Esophagus muscularis mucosa (tissue), 4 donors: ENCODE measurements around the gene KCNH1. TPM values are rescaled to one million over a fixed set of nuclear protein-coding genes. Genes with fewer than 3 reads are reported as not detected.

ENCODE experiments used
- DNase-seq: peaks from one replicate; pipeline ENCODE4 v3.0.0-alpha.2; 2017; ENCODE audit errors: extremely low spot score
- H3K27ac ChIP-seq, 4 donors: fragments of 200-600 bp; sonication (generic); replicated peaks in 1 of 4; 1 replicate in 3 of 4; 2 replicates in 1 of 4; pipeline ENCODE4 v1.5.1; 2016 to 2019; ENCODE audit warnings: mild to moderate bottlenecking in 1 of 4
- H3K27me3 ChIP-seq, 4 donors: fragments of 200-600 bp; sonication (generic); one replicate each; pipeline versions ENCODE4 v1.5.1 to v1.6.0; 2016 to 2019
- H3K36me3 ChIP-seq, 4 donors: fragments of 200-600 bp; sonication (generic); one replicate each; pipeline ENCODE4 v1.5.1; 2016 to 2019
- H3K4me1 ChIP-seq, 4 donors: fragments of 200-600 bp; sonication (generic); one replicate each; pipeline ENCODE4 v1.5.1; 2016 to 2019
- H3K4me3 ChIP-seq, 4 donors: fragments of 200-600 bp; sonication (generic); 1 replicate in 2 of 4; 2 replicates in 2 of 4; pipeline ENCODE4 v1.5.1; 2016 to 2019; ENCODE audit warnings: mild to moderate bottlenecking in 4 of 4, moderate library complexity in 1 of 4
- H3K9me3 ChIP-seq, 4 donors: fragments of 200-600 bp; sonication (generic); 1 replicate in 3 of 4; 2 replicates in 1 of 4; pipeline ENCODE4 v1.5.1; 2016 to 2019
- EP300 ChIP-seq: sonication (generic); formaldehyde crosslinking; IDR thresholded peaks from one replicate; pipeline ENCODE4 v1.6.1; 2017; ENCODE audit warnings: antibody characterized with exemption
- POLR2A ChIP-seq: fragments of 450-650 bp; IDR thresholded peaks from one replicate; pipeline ENCODE4 v1.6.1; 2017; ENCODE audit warnings: antibody characterized with exemption, moderate library complexity, mild to moderate bottlenecking, low read depth
- POLR2AphosphoS5 ChIP-seq, 2 donors: sonication (generic); formaldehyde crosslinking; IDR thresholded peaks; one replicate each; pipeline ENCODE4 v1.6.1; 2017; ENCODE audit warnings: antibody characterized with exemption in 2 of 2
- WGBS: methylation state at CpG from one replicate; pipeline ENCODE4 v1.1.5; 2018; 5-methylcytosine and 5-hydroxymethylcytosine counted together
- intact Hi-C: fragments of 100-400 bp; cut with DNase I; formaldehyde crosslinking; loops from one replicate; pipeline ENCODE4 v1.15.1; 2023
- total RNA-seq, 4 donors: library from RNA; depleted of rRNA; stranded (reverse); fragments of >200 nt; gene quantifications; one replicate each; pipeline versions ENCODE4 v1.1.0 to v1.2.1, GENCODE V29; 2016
- TF ChIP-seq, protein P1 (sequence below), 3 experiments: fragments of 200-600 bp in 2 of 3; fragments of 450-650 bp in 1 of 3; sonication (generic) in 2 of 3; IDR thresholded peaks; one replicate each; pipeline ENCODE4 v1.5.1; 2017 to 2019; ENCODE audit warnings: antibody characterized with exemption in 3 of 3, mild to moderate bottlenecking in 2 of 3, moderate library complexity in 1 of 3

The KCNH1 gene
- total RNA-seq, 4 donors from 2014 or later: 0.11 to 0.78 (median 0.46) TPM

DNA sequence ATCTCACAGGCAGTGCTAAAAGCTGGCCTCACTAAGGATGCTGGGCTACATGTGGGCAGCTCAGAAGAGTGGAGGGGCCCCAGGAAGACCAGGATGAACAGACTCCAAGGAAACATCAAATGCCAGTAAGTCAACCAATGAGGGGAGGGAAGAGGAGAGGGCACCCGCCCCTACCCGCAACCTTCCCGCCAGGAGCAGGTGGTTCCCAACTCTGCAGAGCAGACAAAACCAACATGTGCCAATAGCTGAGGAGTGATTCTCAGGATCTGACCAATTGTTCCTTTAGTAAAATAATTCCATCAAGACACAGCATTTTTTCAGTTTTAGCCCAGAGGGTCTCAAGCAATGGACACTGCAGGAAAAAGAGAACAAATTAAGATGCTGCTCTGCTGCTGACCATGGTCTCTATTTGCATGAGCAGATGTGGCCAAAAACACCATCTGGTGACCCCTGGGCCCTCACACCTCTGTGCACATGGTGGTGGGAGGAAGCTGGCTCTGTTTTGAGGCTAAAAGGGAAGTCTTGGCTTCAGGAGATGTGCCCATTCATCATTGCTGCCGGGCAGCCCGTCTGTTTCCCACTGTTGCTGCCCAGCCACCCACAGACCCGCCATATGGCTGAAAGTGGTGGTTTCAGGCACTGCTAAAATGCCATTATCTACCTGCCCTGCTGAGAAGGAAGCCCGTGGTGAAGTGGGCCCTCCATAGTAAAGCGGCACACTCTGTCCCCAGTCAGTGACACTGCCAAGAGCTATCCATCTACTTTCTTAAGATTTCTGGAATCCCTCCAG lies 231.8 kb downstream of the KCNH1 start:
- TF ChIP-seq POLR2A (no peak), EP300 (no peak), POLR2AphosphoS5 (IDR thresholded peaks at IDR 0.05) (no peak)
- H3K9me3 ChIP-seq: no peaks in the 10 kb centered on the region
- no peaks in the 10 kb centered on the region for H3K4me1 ChIP-seq
- H3K27ac ChIP-seq: no peak overlapping the region
- DNase-seq: no peak
- WGBS: 44% methylated on average over 7 of the region's 8 CpGs
- no peak overlapping the region for H3K4me3 ChIP-seq
- no peaks in the 10 kb centered on the region for H3K36me3 ChIP-seq
- H3K27me3 ChIP-seq: peaks cover 0 to 9% (median 0%) of the 10 kb centered on the region in 4 donors
- intact Hi-C loops: no loop called here

DNA sequence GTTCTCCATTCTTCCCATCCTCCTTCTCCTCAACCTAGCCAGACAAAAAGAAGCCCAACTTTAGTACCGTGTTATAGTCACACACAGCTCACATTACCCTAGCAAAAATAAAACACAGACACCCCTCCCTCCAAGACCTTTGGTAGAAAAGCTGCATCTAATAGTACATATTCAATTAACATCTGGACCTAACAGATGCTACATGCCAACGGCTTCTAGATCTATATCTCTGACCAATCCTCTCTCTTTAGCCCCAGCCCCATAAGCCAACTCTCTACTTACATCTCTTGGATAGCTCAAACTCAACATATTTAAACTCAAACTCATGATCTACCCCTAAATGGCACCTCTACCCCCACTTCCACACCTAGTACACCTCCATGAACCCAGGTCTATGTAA lies 233.1 kb downstream of the KCNH1 start:
- Histone ChIP-seq H3K36me3 (no peaks in the 10 kb centered on the region), H3K27ac (no peak overlapping the region), H3K4me1 (no peaks in the 10 kb centered on the region), H3K9me3 (no peaks in the 10 kb centered on the region), H3K4me3 (no peak overlapping the region), H3K27me3 (no peaks in the 10 kb centered on the region)
- intact Hi-C loops: no loop called here
- DNase-seq: no peak
- WGBS: 80% methylated on average over 2 of the region's 2 CpGs
- no peak for TF ChIP-seq POLR2A
- TF ChIP-seq, protein P1, sequence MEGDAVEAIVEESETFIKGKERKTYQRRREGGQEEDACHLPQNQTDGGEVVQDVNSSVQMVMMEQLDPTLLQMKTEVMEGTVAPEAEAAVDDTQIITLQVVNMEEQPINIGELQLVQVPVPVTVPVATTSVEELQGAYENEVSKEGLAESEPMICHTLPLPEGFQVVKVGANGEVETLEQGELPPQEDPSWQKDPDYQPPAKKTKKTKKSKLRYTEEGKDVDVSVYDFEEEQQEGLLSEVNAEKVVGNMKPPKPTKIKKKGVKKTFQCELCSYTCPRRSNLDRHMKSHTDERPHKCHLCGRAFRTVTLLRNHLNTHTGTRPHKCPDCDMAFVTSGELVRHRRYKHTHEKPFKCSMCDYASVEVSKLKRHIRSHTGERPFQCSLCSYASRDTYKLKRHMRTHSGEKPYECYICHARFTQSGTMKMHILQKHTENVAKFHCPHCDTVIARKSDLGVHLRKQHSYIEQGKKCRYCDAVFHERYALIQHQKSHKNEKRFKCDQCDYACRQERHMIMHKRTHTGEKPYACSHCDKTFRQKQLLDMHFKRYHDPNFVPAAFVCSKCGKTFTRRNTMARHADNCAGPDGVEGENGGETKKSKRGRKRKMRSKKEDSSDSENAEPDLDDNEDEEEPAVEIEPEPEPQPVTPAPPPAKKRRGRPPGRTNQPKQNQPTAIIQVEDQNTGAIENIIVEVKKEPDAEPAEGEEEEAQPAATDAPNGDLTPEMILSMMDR (IDR thresholded peaks at IDR 0.05): no peak
- no peak for TF ChIP-seq EP300

DNA sequence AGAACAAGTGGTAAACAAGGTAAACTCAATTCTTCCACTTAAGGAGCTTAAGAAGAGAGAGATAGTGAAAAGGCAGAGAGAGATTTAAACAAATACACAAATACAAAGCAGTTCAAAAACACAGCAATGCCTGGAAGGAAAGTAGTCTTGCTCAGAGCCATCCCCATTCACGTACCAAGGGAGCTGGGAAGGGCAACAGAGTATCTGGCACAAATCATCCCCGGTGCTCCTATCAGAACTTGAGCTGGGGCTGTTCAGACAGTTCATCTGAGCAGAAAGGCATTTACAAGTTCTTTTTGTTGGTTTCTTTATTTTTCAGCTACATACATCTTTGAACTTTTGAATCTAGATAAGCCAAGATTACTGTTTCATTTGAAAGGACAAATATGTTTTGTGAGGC lies 233.9 kb downstream of the KCNH1 start:
- Histone ChIP-seq H3K4me1 (no peaks in the 10 kb centered on the region), H3K9me3 (peaks cover 0 to 2% (median 0%) of the 10 kb centered on the region in 4 donors), H3K27ac (no peak overlapping the region), H3K36me3 (no peaks in the 10 kb centered on the region), H3K27me3 (no peaks in the 10 kb centered on the region), H3K4me3 (no peak overlapping the region)
- TF ChIP-seq, protein P1 (IDR thresholded peaks at IDR 0.05): no peak
- TF ChIP-seq EP300: no peak
- no peak for TF ChIP-seq POLR2AphosphoS5 (IDR thresholded peaks at IDR 0.05)
- no peak for TF ChIP-seq POLR2A
- no peak for DNase-seq
- intact Hi-C loops: no loop called here
- 74% methylated on average over 2 of the region's 2 CpGs for whole genome bisulfite sequencing

DNA sequence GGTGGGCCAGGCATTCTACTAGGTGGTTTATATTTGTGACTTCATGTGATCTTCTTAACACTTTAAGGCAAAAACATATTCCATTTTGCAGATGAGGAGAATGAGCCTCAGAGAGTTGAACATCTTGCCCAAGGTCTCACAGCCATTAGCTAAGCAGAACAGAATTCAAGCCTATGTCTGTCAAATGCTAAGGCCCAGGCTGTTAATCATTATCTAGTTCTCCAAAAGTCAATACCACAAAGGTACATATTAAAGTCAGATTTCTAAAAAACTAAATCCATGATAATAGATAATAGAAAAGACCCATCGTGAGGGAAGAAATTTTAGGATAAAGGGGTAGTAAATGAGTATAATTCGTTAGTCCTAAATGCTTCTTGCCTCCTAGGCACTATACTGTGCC lies 234.3 kb downstream of the KCNH1 start:
- TF ChIP-seq, protein P1 (IDR thresholded peaks at IDR 0.05): no peak
- no peak for TF ChIP-seq POLR2A
- intact Hi-C loops: no loop called here
- no peak for DNase-seq
- 82% methylated on average over 2 of the region's 2 CpGs for WGBS
- H3K27ac ChIP-seq: no peak overlapping the region
- H3K9me3 ChIP-seq: peaks cover 0 to 6% (median 1%) of the 10 kb centered on the region in 4 donors
- no peak overlapping the region for H3K4me3 ChIP-seq
- H3K36me3 ChIP-seq: no peaks in the 10 kb centered on the region
- no peaks in the 10 kb centered on the region for H3K4me1 ChIP-seq
- H3K27me3 ChIP-seq: no peaks in the 10 kb centered on the region

DNA sequence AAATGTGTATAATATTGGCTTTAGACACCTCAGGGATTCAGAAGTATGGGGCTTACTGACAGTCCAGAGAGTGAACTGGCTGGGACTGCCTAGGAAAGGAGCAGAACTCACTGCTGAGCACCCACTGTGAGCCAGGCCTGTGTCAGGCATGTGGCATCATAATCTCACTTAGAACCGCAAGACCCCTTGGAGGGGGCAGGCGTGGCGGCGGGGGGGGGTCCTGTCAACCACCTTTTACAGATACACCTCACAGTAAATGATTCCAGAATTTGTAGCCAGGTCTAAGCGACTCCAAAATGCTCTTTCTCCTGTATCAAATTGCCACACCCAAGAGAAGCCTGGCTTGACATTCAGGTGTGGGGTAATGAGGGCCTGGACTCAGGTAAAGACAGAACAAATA lies 235.5 kb downstream of the KCNH1 start:
- intact Hi-C loops: no loop called here
- WGBS: 98% methylated on average over 4 of the region's 5 CpGs
- peak; percentile 55 for DNase-seq
- no peaks in the 10 kb centered on the region for H3K36me3 ChIP-seq
- H3K4me1 ChIP-seq: no peaks in the 10 kb centered on the region
- H3K9me3 ChIP-seq: peaks cover 0 to 18% (median 10%) of the 10 kb centered on the region in 4 donors
- H3K27ac ChIP-seq: no peak overlapping the region
- no peak overlapping the region for H3K4me3 ChIP-seq
- no peaks in the 10 kb centered on the region for H3K27me3 ChIP-seq
- TF ChIP-seq EP300: no peak
- TF ChIP-seq, protein P1 (IDR thresholded peaks at IDR 0.05): no peak
- no peak for TF ChIP-seq POLR2A
- no peak for TF ChIP-seq POLR2AphosphoS5 (IDR thresholded peaks at IDR 0.05)
